K562 (cell line): Measurements from ENCODE around the gene SLC4A11. TPM values are rescaled to one million over a fixed set of nuclear protein-coding genes. Genes with fewer than 3 reads are reported as not detected.

ENCODE experiments used
- DNMT1 ChIP-seq: fragments of 450-650 bp; IDR thresholded peaks from 2 replicates; pipeline ENCODE4 v1.6.1; 2016; ENCODE audit warnings: antibody characterized with exemption, mild to moderate bottlenecking
- FOXJ3 ChIP-seq: sonication (generic); formaldehyde crosslinking; IDR thresholded peaks from 2 replicates; pipeline ENCODE4 v1.4.0; 2020; ENCODE audit warnings: mild to moderate bottlenecking, missing genetic modification reagents
- LEF1 ChIP-seq: fragments of 450-650 bp; IDR thresholded peaks from 2 replicates; pipeline ENCODE4 v1.6.1; 2016; ENCODE audit warnings: mild to moderate bottlenecking
- SRF ChIP-seq, 2 experiments: fragments of 250-450, 450-650 bp in 1 of 2; sonication (Bioruptor Pico) in 1 of 2; sonication (generic) in 1 of 2; formaldehyde crosslinking; IDR thresholded peaks; 2 replicates each; pipeline versions ENCODE4 v1.5.0 to v1.5.1; 2020 to 2022; ENCODE audit warnings: mild to moderate bottlenecking in 1 of 2, missing genetic modification reagents in 1 of 2
- TAF15 ChIP-seq: fragments of 200-400 bp; formaldehyde crosslinking; IDR thresholded peaks from 2 replicates; pipeline ENCODE4 v1.6.1; 2017; ENCODE audit warnings: mild to moderate bottlenecking, low read depth, low read length, moderate library complexity
- ZNF324 ChIP-seq: fragments of 250-450 bp; sonication (Bioruptor Pico); IDR thresholded peaks from 2 replicates; pipeline ENCODE4 v1.4.0; 2020; ENCODE audit warnings: mild to moderate bottlenecking
- ZNF347 ChIP-seq: fragments of 450-650 bp; formaldehyde crosslinking; IDR thresholded peaks from 2 replicates; pipeline ENCODE4 v1.4.0; 2020; ENCODE audit warnings: low read depth, mild to moderate bottlenecking, moderate library complexity
- ZNF76 ChIP-seq: fragments of 250-450 bp; sonication (Bioruptor Pico); IDR thresholded peaks from 2 replicates; pipeline ENCODE4 v1.4.0; 2020; ENCODE audit warnings: mild to moderate bottlenecking, moderate library complexity, borderline replicate concordance
- ZNF830 ChIP-seq: fragments of 250-450 bp; sonication (Bioruptor Pico); IDR thresholded peaks from 2 replicates; pipeline ENCODE4 v1.5.0; 2021; ENCODE audit warnings: mild to moderate bottlenecking
- polyA plus RNA-seq, 8 experiments: library from polyadenylated mRNA; depleted of rRNA in 4 of 8; stranded (reverse) in 5 of 8; unstranded in 3 of 8; fragments of >200 nt; fragmentation: Nextera tagmentation in 2 of 8; fragmentation: Illumina TruSeq in 1 of 8; extraction: Ambion mirVana in 2 of 8; extraction: Trizol in 1 of 8; gene quantifications; 2 replicates each; pipeline versions ENCODE4 v1.2.1 to v1.2.3, GENCODE V29; 2011 to 2014; ENCODE audit warnings: inconsistent platforms in 1 of 8, missing spikeins in 1 of 8
- total RNA-seq, 7 experiments: library from RNA; depleted of rRNA in 6 of 7; stranded (reverse); fragments of >200 nt in 6 of 7; fragmentation: Illumina TruSeq in 2 of 7; extraction: Trizol in 2 of 7; gene quantifications; 2 replicates each; pipeline versions ENCODE4 v1.2.1 to v1.2.3, GENCODE V29; 2011 to 2021; ENCODE audit warnings: low replicate concordance in 1 of 7
- TF ChIP-seq, protein P1 (sequence below), 2 experiments: fragments of 250-450 bp in 1 of 2; fragments of 450-650 bp in 1 of 2; sonication (Bioruptor Pico) in 1 of 2; IDR thresholded peaks; 2 replicates each; pipeline versions ENCODE4 v1.6.1 to v1.8.0; 2016 to 2021; ENCODE audit warnings: mild to moderate bottlenecking in 2 of 2, moderate library complexity in 2 of 2, missing compliant biosample characterization in 1 of 2, missing genetic modification characterization in 1 of 2
- TF ChIP-seq, protein P2 (sequence below): sonication (generic); formaldehyde crosslinking; IDR thresholded peaks from 2 replicates; pipeline ENCODE4 v1.8.0; 2022; ENCODE audit warnings: mild to moderate bottlenecking, missing genetic modification reagents
- TF ChIP-seq, protein P3 (sequence below), 2 experiments: fragments of 450-650 bp in 1 of 2; sonication (generic) in 1 of 2; formaldehyde crosslinking in 1 of 2; IDR thresholded peaks in 1 of 2; conservative IDR thresholded peaks in 1 of 2; 2 replicates each; pipeline versions ENCODE4 v1.6.1 to v1.8.1; 2016 to 2023; ENCODE audit warnings: mild to moderate bottlenecking in 2 of 2, moderate library complexity in 2 of 2, inconsistent platforms in 1 of 2, missing genetic modification reagents in 1 of 2

Gene SLC4A11
- total and polyA plus RNA-seq, 9 of the 15 experiments (the other 6 are each of a cell fraction or from before 2014, with no cell fraction given): 0.10 to 2.0 (median 0.20) TPM

DNA sequence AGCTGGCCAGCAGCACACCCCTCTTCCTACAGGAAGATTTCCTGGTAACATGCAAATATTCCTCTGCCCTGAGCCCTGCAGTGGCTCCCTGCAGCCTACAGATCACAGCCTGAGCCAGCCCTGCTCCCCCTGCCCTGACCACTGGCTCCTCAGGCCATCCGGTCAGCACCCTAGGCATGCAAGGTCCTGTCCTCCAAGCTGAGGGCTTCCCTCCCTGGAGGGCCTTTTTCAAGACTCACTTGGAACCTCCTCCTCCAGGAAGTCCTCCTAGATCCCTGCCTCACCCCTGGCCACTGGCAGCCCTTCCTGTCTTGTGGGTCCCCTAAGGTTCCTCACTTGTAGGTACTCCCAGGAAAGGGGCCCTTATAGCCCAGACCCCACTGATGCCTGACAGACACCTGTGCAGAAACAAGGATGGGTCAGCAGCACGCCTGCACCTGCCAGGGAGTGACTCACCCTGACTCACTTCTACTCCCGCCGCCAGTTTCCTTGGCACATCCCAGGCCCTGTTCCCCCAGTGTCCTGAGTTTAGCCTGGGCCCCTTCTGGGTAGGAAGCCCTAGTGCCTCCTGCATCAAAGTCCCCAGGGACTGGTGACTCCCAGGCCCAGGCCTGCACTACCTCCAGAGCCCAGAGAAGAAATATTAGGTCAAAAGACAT is 3.2 kb downstream of the SLC4A11 start (continued):
- TF ChIP-seq, protein P1, sequence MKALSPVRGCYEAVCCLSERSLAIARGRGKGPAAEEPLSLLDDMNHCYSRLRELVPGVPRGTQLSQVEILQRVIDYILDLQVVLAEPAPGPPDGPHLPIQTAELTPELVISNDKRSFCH (CRISPR knock-in tag; IDR thresholded peaks at IDR 0.05): no peak
- TF ChIP-seq, protein P1 (tag; IDR thresholded peaks at IDR 0.05): no peak
- no peak for TF ChIP-seq ZNF76 (CRISPR knock-in tag)
- TF ChIP-seq TAF15: no peak
- TF ChIP-seq, protein P2, sequence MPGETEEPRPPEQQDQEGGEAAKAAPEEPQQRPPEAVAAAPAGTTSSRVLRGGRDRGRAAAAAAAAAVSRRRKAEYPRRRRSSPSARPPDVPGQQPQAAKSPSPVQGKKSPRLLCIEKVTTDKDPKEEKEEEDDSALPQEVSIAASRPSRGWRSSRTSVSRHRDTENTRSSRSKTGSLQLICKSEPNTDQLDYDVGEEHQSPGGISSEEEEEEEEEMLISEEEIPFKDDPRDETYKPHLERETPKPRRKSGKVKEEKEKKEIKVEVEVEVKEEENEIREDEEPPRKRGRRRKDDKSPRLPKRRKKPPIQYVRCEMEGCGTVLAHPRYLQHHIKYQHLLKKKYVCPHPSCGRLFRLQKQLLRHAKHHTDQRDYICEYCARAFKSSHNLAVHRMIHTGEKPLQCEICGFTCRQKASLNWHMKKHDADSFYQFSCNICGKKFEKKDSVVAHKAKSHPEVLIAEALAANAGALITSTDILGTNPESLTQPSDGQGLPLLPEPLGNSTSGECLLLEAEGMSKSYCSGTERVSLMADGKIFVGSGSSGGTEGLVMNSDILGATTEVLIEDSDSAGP (CRISPR knock-in tag): no peak
- TF ChIP-seq, protein P3, sequence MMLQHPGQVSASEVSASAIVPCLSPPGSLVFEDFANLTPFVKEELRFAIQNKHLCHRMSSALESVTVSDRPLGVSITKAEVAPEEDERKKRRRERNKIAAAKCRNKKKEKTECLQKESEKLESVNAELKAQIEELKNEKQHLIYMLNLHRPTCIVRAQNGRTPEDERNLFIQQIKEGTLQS (IDR thresholded peaks at IDR 0.05): peak; percentile 20; the same call in 1 of the 2 replicates
- TF ChIP-seq, protein P3 (CRISPR knock-in tag; conservative IDR thresholded peaks at IDR 0.05): no peak
- TF ChIP-seq ZNF347 (CRISPR knock-in tag): no peak
- no peak for TF ChIP-seq ZNF830 (CRISPR knock-in tag)
- TF ChIP-seq LEF1: no peak
- no peak for TF ChIP-seq ZNF324 (CRISPR knock-in tag)
- no peak for TF ChIP-seq SRF (CRISPR knock-in tag; IDR thresholded peaks at IDR 0.05)
- TF ChIP-seq FOXJ3: no peak
- no peak for TF ChIP-seq DNMT1
